NB4 (cell line): ENCODE measurements around the gene PKNOX2.

ENCODE experiments used
- MYC ChIP-seq: IDR thresholded peaks from 2 replicates; pipeline ENCODE4 v1.6.1; 2011; ENCODE audit warnings: low read depth, low read length
- POLR2A ChIP-seq: IDR thresholded peaks from 2 replicates; pipeline ENCODE4 v1.6.1; 2011; ENCODE audit warnings: mild to moderate bottlenecking; ENCODE audit not compliant: insufficient read length; ENCODE audit errors: extremely low read depth
- TF ChIP-seq, protein P1 (sequence below): IDR thresholded peaks from one replicate; pipeline ENCODE4 v1.5.1; 2012; ENCODE audit warnings: low read depth, low read length
- TF ChIP-seq, protein P2 (sequence below): IDR thresholded peaks from 2 replicates; pipeline ENCODE4 v1.6.1; 2011; ENCODE audit warnings: low read depth, low read length

DNA sequence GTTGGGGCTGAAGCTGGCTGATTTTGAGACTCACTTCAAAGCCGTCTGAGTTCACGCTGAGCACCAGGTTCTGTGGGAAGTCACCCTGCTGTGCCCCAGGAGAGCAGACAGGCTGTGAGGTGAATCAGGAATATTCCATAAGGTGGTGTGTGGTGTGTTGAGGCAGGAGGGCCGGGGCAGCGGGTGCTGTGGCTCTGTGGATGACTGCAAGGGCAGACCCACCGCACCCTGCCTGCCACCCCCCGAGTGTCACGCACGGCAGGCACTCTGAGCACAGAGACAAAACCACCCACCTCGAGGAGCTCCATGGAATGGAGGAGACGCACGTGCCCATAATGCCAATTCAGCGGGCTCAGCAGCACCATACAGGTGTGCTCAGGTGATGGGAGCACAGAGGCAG lies 147.8 kb downstream of the PKNOX2 start:
- TF ChIP-seq, protein P1, sequence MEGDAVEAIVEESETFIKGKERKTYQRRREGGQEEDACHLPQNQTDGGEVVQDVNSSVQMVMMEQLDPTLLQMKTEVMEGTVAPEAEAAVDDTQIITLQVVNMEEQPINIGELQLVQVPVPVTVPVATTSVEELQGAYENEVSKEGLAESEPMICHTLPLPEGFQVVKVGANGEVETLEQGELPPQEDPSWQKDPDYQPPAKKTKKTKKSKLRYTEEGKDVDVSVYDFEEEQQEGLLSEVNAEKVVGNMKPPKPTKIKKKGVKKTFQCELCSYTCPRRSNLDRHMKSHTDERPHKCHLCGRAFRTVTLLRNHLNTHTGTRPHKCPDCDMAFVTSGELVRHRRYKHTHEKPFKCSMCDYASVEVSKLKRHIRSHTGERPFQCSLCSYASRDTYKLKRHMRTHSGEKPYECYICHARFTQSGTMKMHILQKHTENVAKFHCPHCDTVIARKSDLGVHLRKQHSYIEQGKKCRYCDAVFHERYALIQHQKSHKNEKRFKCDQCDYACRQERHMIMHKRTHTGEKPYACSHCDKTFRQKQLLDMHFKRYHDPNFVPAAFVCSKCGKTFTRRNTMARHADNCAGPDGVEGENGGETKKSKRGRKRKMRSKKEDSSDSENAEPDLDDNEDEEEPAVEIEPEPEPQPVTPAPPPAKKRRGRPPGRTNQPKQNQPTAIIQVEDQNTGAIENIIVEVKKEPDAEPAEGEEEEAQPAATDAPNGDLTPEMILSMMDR: no peak
- TF ChIP-seq POLR2A (no peak), MYC (no peak)
- TF ChIP-seq, protein P2, sequence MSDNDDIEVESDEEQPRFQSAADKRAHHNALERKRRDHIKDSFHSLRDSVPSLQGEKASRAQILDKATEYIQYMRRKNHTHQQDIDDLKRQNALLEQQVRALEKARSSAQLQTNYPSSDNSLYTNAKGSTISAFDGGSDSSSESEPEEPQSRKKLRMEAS: no peak
